Prostate gland (tissue), 2 donors: ENCODE data around the gene CAAP1. TPM values are rescaled to one million over a fixed set of nuclear protein-coding genes. Genes with fewer than 3 reads are reported as not detected.
"Not testable (repeated sequence)": the region's sequence is repeated elsewhere in the genome, so short reads cannot be mapped to it uniquely, and the experiment has no call there.

Experiments
- DNase-seq: peaks from one replicate; pipeline ENCODE4 v3.0.0-alpha.2; 2019; ENCODE audit warnings: low spot score
- H3K27ac ChIP-seq, 2 donors: fragments of 200-600 bp; sonication (generic); 2 replicates each; pipeline ENCODE4 v1.5.1; 2017 to 2019
- H3K27me3 ChIP-seq: fragments of 200-600 bp; sonication (generic); replicated peaks from 2 replicates; pipeline ENCODE4 v1.5.1; 2019; ENCODE audit not compliant: insufficient read depth
- H3K36me3 ChIP-seq, 2 donors: fragments of 200-600 bp; sonication (generic); 1 replicate in 1 of 2; 2 replicates in 1 of 2; pipeline versions ENCODE4 v1.5.1 to v1.8.1; 2017 to 2019
- H3K4me1 ChIP-seq: fragments of 200-600 bp; sonication (generic); replicated peaks from 2 replicates; pipeline ENCODE4 v1.5.1; 2019
- H3K4me3 ChIP-seq, 2 donors: fragments of 200-600 bp; sonication (generic); 2 replicates each; pipeline ENCODE4 v1.5.1; 2017 to 2019
- H3K9me3 ChIP-seq: fragments of 200-600 bp; sonication (generic); 2 replicates; pipeline ENCODE4 v1.5.1; 2017
- CTCF ChIP-seq, 4 experiments: fragments of 200-600 bp in 2 of 4; fragments of 450-650 bp in 2 of 4; sonication (generic) in 2 of 4; IDR thresholded peaks; 1 replicate in 3 of 4; 2 replicates in 1 of 4; pipeline ENCODE4 v1.5.1; 2016 to 2019; ENCODE audit warnings: antibody characterized with exemption in 4 of 4, mild to moderate bottlenecking in 2 of 4, moderate library complexity in 2 of 4
- POLR2A ChIP-seq: fragments of 450-650 bp; IDR thresholded peaks from one replicate; pipeline ENCODE4 v1.6.1; 2016; ENCODE audit warnings: antibody characterized with exemption, mild to moderate bottlenecking
- POLR2AphosphoS5 ChIP-seq: sonication (generic); formaldehyde crosslinking; IDR thresholded peaks from one replicate; pipeline ENCODE4 v1.6.1; 2017; ENCODE audit warnings: antibody characterized with exemption
- WGBS: methylation state at CpG from one replicate; pipeline ENCODE4 v1.1.5; 2018; 5-methylcytosine and 5-hydroxymethylcytosine counted together
- intact Hi-C: fragments of 100-400 bp; cut with DNase I; formaldehyde crosslinking; loops from one replicate; pipeline ENCODE4 v1.14.2; 2022
- total RNA-seq, 2 donors: library from RNA; depleted of rRNA; stranded (reverse); fragments of >200 nt; gene quantifications; one replicate each; pipeline ENCODE4 v1.1.0, GENCODE V29; 2016

The CAAP1 gene
- total RNA-seq, 2 donors from 2014 or later, result 20.4 to 20.8 TPM

- TF ChIP-seq CTCF (IDR thresholded peaks at IDR 0.05) (no peak), POLR2AphosphoS5 (no peak), POLR2A (no peak)
- intact Hi-C loops, result no loop called here
- Histone ChIP-seq H3K36me3 (no peaks in the 10 kb centered on the region), H3K4me3 (no peak overlapping the region), H3K9me3 (no peaks in the 10 kb centered on the region), H3K4me1 (no peaks in the 10 kb centered on the region), H3K27ac (no peak overlapping the region), H3K27me3 (no peaks in the 10 kb centered on the region)
- 98% methylated on average over 3 of the region's 3 CpGs for WGBS
- no peak for DNase-seq
Measured at GRCh38 chr9:26882154-26882553, 10.4 kb downstream of the CAAP1 start.

- Histone ChIP-seq H3K36me3 (no peaks in the 10 kb centered on the region), H3K4me1 (no peaks in the 10 kb centered on the region), H3K4me3 (no peak overlapping the region), H3K9me3 (no peaks in the 10 kb centered on the region), H3K27ac (no peak overlapping the region), H3K27me3 (no peaks in the 10 kb centered on the region)
- TF ChIP-seq CTCF (IDR thresholded peaks at IDR 0.05) (no peak), POLR2A (no peak), POLR2AphosphoS5 (no peak)
- 97% methylated on average over 4 of the region's 4 CpGs for WGBS
- intact Hi-C loops, result no loop called here
- no peak for DNase-seq
Measured at GRCh38 chr9:26880262-26880661, 12.3 kb downstream of the CAAP1 start.

- H3K27ac ChIP-seq, H3K4me3 ChIP-seq, H3K4me1 ChIP-seq, DNase-seq, H3K27me3 ChIP-seq, H3K9me3 ChIP-seq, H3K36me3 ChIP-seq, intact Hi-C loops: not testable (repeated sequence)
- 97% methylated on average over 3 of the region's 3 CpGs for WGBS
Measured at GRCh38 chr9:26875155-26875554, 17.4 kb downstream of the CAAP1 start.

GRCh38 chr9:26870292-26870691, 22.3 kb downstream of the CAAP1 start:
- 90% methylated on average over 8 of the region's 8 CpGs for WGBS
- no peak for TF ChIP-seq POLR2A
- TF ChIP-seq POLR2AphosphoS5, result no peak
- no peak for TF ChIP-seq CTCF (IDR thresholded peaks at IDR 0.05)
- Histone ChIP-seq H3K4me1 (no peaks in the 10 kb centered on the region), H3K27me3 (no peaks in the 10 kb centered on the region), H3K36me3 (no peaks in the 10 kb centered on the region), H3K27ac (no peak overlapping the region), H3K4me3 (no peak overlapping the region), H3K9me3 (no peaks in the 10 kb centered on the region)
- intact Hi-C loops, result no loop called here
- DNase-seq, result no peak

- intact Hi-C loops, result no loop called here
- Histone ChIP-seq H3K4me3 (no peak overlapping the region), H3K36me3 (no peaks in the 10 kb centered on the region), H3K27ac (no peak overlapping the region), H3K4me1 (no peaks in the 10 kb centered on the region), H3K9me3 (no peaks in the 10 kb centered on the region), H3K27me3 (no peaks in the 10 kb centered on the region)
- WGBS, result 35% methylated on average over 1 of the region's 1 CpG
- TF ChIP-seq POLR2AphosphoS5 (no peak), CTCF (IDR thresholded peaks at IDR 0.05) (peak in 1 of 4 experiments; percentile 36), POLR2A (no peak)
- DNase-seq, result no peak
Measured at GRCh38 chr9:26863074-26863473, 29.5 kb downstream of the CAAP1 start.
